ENCODE data around the gene WHRN.

WHRN gene

GRCh38 chr9:114475412-114476135, 29.7 kb downstream of the WHRN start:
- H3K4me3 Mint-ChIP-seq, result no peak overlapping the region
- H3K4me1 Mint-ChIP-seq (ENCODE audit: low read depth), result peaks cover 13% of the 10 kb centered on the region
- no peaks in the 10 kb centered on the region for H3K36me3 Mint-ChIP-seq (ENCODE audit: low read depth)
- no peaks in the 10 kb centered on the region for H3K27me3 Mint-ChIP-seq
- no peak overlapping the region for H3K27ac Mint-ChIP-seq
- no peaks in the 10 kb centered on the region for H3K9me3 Mint-ChIP-seq

DNA sequence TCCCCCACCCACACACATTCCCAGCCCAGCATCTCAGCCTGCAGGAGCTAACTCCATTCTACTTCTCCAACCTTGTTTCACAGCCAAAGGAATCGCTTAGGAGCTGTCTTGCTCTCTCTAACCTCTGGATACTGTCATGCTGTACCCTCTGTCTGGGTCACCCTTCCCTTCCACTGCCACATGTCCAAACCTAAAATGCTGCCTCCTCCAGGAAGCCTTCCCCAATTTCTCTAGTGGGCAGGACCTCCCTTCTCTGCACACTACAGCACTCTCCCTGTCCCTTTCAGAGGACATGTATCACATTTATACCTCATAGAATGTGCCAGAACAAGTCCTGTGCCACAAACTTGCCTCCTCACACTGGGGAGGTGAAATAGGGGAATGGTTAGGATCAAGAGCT, 30.8 kb downstream of the WHRN start:
- Mint-ChIP-seq H3K27ac (peak overlapping the region; percentile 2), H3K4me3 (no peak overlapping the region), H3K9me3 (no peaks in the 10 kb centered on the region), H3K36me3 (ENCODE audit: low read depth) (no peaks in the 10 kb centered on the region), H3K27me3 (no peaks in the 10 kb centered on the region), H3K4me1 (ENCODE audit: low read depth) (peaks cover 8% of the 10 kb centered on the region)

DNA sequence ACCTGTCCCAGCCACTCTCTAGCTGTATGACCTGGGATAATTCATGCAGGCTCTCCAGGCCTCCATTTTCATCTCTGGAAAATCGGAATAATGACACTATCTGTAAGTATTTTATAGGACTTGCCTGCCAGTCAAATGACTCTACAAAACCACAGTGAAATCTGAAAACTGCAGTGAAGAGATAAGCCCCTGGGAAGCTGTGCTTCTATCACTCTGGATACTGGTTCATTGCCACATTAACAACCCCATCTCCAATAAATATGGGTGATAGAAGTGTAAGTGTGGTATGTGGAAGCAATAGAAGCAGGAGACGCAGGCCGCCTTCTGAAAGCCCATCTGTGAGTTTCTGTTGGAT, 31.8 kb downstream of the WHRN start:
- Mint-ChIP-seq H3K27me3 (no peaks in the 10 kb centered on the region), H3K27ac (no peak overlapping the region), H3K4me1 (ENCODE audit: low read depth) (peaks cover 8% of the 10 kb centered on the region), H3K36me3 (ENCODE audit: low read depth) (no peaks in the 10 kb centered on the region), H3K9me3 (no peaks in the 10 kb centered on the region), H3K4me3 (no peak overlapping the region)

DNA sequence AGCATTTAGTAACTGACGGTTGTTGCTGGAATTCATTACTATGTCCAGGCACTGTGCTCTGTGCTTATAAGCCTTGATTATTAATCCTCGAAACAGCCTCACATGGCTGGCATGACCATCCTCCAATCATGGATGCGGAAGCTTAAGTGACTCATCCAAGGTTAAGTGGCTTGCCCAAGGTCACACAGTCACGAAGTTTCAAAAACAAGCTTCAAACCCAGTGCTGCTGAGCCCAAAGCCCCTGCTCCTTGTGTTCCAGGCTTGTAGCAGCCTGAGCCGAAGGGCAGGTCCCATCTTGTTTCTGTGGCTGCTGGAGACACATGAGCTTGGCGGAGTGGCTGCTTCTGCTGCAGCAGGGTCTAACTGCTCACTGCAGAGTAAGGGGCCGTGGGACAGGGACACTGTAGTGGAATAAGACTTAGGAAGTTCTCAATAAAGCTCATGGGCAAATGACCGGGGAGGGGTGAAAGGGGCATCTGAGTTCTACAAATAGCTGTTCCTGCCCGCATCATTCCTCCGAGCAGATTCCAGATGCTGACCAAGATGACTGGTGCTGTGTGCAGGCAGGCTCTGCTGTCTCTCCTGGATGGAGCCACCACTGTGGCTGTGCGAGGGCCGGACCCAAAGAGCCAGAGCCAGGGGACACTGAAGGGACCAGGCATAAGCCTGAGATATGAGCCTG, 32.4 kb downstream of the WHRN start:
- H3K4me3 Mint-ChIP-seq, result no peak overlapping the region
- no peak overlapping the region for H3K27ac Mint-ChIP-seq
- H3K36me3 Mint-ChIP-seq (ENCODE audit: low read depth), result no peaks in the 10 kb centered on the region
- H3K27me3 Mint-ChIP-seq, result no peaks in the 10 kb centered on the region
- peaks cover 8% of the 10 kb centered on the region for H3K4me1 Mint-ChIP-seq (ENCODE audit: low read depth)
- no peaks in the 10 kb centered on the region for H3K9me3 Mint-ChIP-seq

DNA sequence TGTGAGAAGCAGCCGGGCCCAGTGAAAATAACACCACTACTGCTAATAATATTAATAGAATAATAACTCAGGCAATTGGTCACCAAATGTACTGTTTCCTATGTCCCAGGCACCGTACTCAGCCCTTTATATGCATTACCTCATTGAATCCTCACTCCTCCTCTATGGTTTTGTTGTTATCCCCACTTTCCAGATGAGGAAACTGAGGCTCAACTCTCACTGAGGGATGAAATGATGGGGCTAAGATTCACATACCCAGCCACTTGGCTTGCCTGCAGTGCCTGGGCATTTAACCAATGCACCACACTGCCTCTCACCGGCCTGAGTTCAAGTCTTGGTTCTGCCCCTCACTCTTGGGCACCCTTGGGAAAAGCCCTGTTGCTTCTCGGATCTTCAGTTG, 34.1 kb downstream of the WHRN start:
- Mint-ChIP-seq H3K27me3 (no peaks in the 10 kb centered on the region), H3K36me3 (ENCODE audit: low read depth) (no peaks in the 10 kb centered on the region), H3K4me1 (ENCODE audit: low read depth) (peaks cover 8% of the 10 kb centered on the region), H3K4me3 (no peak overlapping the region), H3K9me3 (no peaks in the 10 kb centered on the region), H3K27ac (no peak overlapping the region)

GRCh38 chr9:114470581-114470980, 34.7 kb downstream of the WHRN start:
- no peak overlapping the region for H3K4me3 Mint-ChIP-seq
- H3K27ac Mint-ChIP-seq, result no peak overlapping the region
- no peaks in the 10 kb centered on the region for H3K27me3 Mint-ChIP-seq
- no peaks in the 10 kb centered on the region for H3K36me3 Mint-ChIP-seq (ENCODE audit: low read depth)
- H3K4me1 Mint-ChIP-seq (ENCODE audit: low read depth), result peaks cover 9% of the 10 kb centered on the region
- no peaks in the 10 kb centered on the region for H3K9me3 Mint-ChIP-seq

DNA sequence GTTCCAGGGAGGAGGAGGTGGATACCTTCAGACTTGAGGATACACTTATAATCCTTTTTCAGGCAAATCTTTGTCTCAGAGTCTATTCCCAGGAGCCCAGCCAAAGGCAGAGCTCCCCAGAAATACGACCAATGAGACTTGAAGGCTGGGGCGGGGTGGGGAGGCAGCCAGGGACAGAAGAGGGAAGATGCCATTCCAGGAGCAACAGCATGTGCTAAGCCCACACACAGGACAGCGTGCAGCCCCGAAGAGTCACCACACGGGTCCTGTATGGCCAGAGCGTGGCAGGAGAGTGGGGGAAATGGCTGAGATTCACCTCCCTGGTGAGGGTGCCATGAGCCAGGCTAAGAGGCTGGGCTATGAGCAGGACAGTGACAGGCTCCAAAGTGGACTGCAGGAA, 35.2 kb downstream of the WHRN start:
- peaks cover 9% of the 10 kb centered on the region for H3K4me1 Mint-ChIP-seq (ENCODE audit: low read depth)
- no peaks in the 10 kb centered on the region for H3K9me3 Mint-ChIP-seq
- H3K27me3 Mint-ChIP-seq, result no peaks in the 10 kb centered on the region
- H3K36me3 Mint-ChIP-seq (ENCODE audit: low read depth), result no peaks in the 10 kb centered on the region
- no peak overlapping the region for H3K4me3 Mint-ChIP-seq
- no peak overlapping the region for H3K27ac Mint-ChIP-seq

DNA sequence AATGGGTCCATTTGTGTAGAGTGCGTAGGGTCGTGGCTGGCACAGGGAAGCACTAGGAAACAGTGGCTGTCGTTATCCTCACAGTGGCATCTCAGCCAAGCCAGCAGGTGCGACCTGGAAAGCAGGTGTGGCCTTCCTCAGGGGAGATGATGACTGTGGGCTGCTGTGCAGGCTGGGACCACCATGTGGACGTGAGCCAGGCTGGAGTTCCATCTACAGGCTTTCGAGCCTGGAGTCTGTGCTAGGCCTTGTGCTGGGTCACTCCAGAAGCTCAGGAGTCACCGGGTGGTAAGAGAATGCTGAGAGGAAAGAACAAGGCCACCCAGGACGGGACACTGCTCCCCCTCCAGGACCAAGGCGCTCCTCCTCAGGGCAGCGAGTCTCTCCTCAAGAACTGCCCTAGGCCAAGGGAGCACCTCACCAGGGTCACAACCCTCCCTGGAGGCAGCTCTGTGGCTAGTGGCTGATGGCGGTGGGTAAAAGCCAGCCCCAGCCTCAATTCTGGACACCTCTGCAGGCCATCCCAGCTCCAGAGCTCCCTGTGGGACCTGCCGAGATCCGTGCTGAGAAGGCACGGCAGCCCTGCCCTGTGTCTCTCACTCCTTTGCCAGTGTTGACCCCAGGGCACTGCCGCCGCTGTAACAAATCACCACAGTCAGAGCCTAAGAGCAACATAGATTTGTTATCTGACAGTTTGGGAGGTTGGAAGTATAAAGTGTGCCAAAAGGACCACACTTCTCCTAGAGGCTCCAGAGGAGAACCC, 36.0 kb downstream of the WHRN start:
- no peaks in the 10 kb centered on the region for H3K27me3 Mint-ChIP-seq
- H3K36me3 Mint-ChIP-seq (ENCODE audit: low read depth), result no peaks in the 10 kb centered on the region
- no peak overlapping the region for H3K4me3 Mint-ChIP-seq
- peaks cover 8% of the 10 kb centered on the region for H3K4me1 Mint-ChIP-seq (ENCODE audit: low read depth)
- H3K27ac Mint-ChIP-seq, result no peak overlapping the region
- H3K9me3 Mint-ChIP-seq, result no peaks in the 10 kb centered on the region

DNA sequence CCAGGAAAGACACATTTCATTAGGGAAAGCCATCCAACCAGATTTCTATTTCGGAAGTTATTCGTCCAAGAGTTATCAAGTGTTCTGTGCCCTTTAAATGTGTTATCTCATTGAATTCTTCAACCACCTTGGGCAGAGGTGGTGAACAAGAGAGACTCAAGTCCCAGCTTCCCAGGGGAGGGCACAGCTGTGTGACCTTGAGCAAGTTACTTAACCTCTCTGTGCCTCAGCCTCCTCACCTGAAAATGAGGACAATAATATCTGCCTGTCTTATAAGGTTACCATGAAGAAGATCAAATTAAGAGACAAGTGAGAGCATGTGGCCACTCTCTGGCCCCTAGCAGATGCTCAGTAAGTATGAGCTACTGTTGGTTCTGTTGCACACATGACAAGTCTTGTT, 37.4 kb downstream of the WHRN start:
- Mint-ChIP-seq H3K4me3 (no peak overlapping the region), H3K9me3 (no peaks in the 10 kb centered on the region), H3K4me1 (ENCODE audit: low read depth) (peaks cover 8% of the 10 kb centered on the region), H3K36me3 (ENCODE audit: low read depth) (no peaks in the 10 kb centered on the region), H3K27me3 (no peaks in the 10 kb centered on the region), H3K27ac (no peak overlapping the region)

DNA sequence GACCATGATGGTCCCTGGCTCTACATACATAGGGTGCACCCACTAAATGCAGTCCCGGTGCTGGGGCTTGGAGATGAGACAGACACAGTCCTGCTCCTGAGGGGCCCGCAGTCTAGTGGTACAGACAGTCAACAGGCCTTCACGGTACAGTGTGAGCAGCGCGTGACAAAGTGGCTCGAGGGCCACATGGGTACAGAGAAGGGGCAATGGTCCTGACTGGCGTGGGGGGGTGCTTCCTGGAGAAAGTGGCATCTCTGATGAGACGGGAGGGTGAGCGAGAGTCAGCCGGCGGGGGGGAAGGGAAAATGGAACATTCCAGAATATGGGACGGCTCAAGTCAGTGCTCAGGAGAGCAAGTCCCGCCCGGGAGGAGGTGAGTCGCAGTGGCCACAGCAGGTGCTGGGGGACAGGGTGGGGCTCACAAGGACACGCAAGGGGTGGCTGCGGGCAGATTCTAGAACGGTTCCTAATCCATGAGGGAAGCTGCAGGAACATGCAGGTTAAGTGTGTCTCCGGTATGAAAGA, 38.0 kb downstream of the WHRN start:
- peaks cover 8% of the 10 kb centered on the region for H3K4me1 Mint-ChIP-seq (ENCODE audit: low read depth)
- no peaks in the 10 kb centered on the region for H3K9me3 Mint-ChIP-seq
- H3K4me3 Mint-ChIP-seq, result no peak overlapping the region
- H3K27ac Mint-ChIP-seq, result no peak overlapping the region
- H3K36me3 Mint-ChIP-seq (ENCODE audit: low read depth), result no peaks in the 10 kb centered on the region
- H3K27me3 Mint-ChIP-seq, result no peaks in the 10 kb centered on the region

DNA sequence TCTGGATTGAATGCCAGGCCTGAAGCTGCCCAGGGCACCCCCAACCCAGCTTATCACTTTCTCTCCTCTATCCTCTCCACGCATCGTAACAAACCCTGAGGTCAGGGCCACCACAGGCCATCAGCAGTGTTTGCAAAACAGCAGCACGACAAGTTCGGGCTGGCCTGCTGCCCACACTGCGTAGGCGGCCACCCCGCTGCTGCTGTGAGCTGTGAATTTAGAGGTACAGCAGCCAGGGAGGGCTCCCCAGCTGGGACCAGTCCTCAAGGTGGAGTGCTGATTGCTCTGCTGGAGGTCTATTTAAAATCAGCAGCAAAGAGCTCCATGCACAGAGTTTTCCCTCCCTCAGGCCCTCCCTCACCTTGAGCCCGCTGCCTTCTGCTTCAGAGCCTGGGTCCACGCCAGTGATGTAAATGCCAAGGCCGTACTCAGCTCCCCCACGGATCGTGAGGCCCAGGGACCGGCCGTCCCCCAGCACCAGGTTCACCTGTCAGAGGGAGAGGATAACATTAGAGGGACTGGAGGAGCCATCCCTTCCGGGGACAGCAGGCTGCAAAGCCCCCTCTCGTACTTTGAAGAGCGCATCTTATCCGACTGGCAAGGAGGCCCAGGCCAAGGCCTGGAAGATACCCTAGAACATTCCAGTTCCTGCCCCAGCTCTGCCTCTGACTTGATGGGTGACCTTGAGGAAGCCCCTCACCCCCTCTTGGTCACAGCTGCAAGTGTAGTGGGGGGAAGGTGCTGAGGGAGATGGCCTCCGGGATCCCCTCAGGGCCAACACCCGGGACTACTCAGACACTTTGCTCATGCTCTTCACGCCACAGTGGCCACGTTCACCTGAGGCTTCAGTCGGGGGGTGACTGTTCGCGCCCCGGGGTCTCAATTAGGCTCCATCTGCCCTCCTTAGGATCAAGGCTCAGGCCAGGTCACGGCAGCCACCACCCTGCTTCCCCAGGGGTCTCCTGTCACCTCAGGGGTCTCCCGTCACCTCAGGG, 39.1 kb downstream of the WHRN start:
- Mint-ChIP-seq H3K4me3 (no peak overlapping the region), H3K27ac (no peak overlapping the region), H3K27me3 (no peaks in the 10 kb centered on the region), H3K4me1 (ENCODE audit: low read depth) (peaks cover 8% of the 10 kb centered on the region), H3K36me3 (ENCODE audit: low read depth) (no peaks in the 10 kb centered on the region), H3K9me3 (no peaks in the 10 kb centered on the region)

GRCh38 chr9:114465417-114465816, 39.9 kb downstream of the WHRN start:
- Mint-ChIP-seq H3K27ac (peak overlapping the region; percentile 6), H3K27me3 (no peaks in the 10 kb centered on the region), H3K4me1 (ENCODE audit: low read depth) (peaks cover 8% of the 10 kb centered on the region), H3K9me3 (no peaks in the 10 kb centered on the region), H3K36me3 (ENCODE audit: low read depth) (no peaks in the 10 kb centered on the region), H3K4me3 (no peak overlapping the region)

DNA sequence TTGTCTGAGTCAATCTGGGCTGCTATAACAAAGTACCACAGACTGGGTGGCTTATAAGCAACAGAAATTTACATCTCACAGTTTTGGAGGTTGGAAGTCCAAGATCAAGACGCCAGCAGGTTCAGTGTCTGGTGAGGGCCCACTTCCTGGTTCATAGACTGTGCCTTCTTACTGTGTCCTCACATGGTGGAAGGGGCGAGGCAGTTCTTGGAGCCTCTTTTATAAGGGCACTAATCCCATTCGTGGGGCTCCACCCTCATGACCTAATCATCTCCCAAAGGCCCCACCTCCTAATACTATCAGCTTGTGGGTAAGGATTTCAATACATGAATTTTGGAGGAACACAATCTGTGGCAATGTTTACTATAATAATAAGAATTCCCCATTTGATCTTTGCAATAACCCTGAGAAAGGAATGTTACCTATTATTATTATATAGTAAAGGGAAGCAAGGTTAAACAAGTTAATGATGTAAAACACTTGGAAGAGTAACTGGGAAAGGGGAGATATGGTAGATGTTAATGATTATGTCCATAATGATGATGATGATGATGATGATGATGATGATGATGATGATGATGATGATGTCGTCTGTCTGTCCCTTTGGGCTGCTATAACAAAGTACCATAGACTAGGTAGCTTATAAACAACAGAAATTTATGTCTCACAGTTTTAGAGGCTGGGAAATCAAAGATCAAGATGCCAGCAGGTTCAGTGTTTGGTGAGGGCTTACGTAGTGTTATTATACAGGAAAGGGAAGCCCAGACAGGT, 40.8 kb downstream of the WHRN start:
- Mint-ChIP-seq H3K4me1 (ENCODE audit: low read depth) (peaks cover 8% of the 10 kb centered on the region), H3K4me3 (no peak overlapping the region), H3K9me3 (no peaks in the 10 kb centered on the region), H3K36me3 (ENCODE audit: low read depth) (no peaks in the 10 kb centered on the region), H3K27me3 (no peaks in the 10 kb centered on the region), H3K27ac (no peak overlapping the region)

GRCh38 chr9:114462791-114463190, 42.5 kb downstream of the WHRN start:
- H3K4me3 Mint-ChIP-seq, result no peak overlapping the region
- H3K36me3 Mint-ChIP-seq (ENCODE audit: low read depth), result no peaks in the 10 kb centered on the region
- no peak overlapping the region for H3K27ac Mint-ChIP-seq
- no peaks in the 10 kb centered on the region for H3K9me3 Mint-ChIP-seq
- no peaks in the 10 kb centered on the region for H3K27me3 Mint-ChIP-seq
- peaks cover 8% of the 10 kb centered on the region for H3K4me1 Mint-ChIP-seq (ENCODE audit: low read depth)

Data from stimulated activated naive CD8-positive, alpha-beta T cell treated with anti-CD3 and anti-CD28 coated beads, Interleukin-15, Interleukin-2, amounts not matched to agents 100 ng/mL and 50 ng/mL, for 24 hours (primary cell).